ENCODE measurements around the gene B3GALNT2.

DNA sequence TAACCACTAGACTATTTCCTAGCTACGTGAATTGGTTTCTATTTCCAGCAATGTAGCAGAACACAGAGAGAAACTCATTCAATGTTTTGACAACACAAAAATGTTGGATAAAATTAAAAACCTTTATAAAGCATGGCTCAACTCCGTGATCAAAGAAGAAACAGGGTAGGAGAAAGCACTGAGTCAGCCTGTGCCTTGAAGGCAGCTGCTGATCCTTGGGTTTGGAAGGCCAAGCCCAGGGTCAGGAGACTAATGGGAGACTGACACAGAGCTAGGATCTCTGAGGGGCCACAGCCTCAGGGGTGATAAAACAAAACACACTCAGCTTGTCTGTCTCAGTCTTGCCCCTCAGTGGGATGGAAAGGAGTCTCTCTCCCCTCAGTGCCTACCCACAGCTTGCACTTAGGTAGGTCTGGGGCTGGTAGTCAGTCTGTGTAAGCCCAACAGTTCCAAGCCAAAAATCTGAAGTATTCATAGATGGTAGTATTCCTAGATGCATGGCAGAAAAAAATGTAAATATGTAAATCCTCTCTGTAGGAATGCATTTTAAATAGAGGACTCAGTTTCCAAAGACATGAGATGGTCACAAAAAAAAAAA lies 53.3 kb downstream of the B3GALNT2 start:
- TF ChIP-seq, protein P1, sequence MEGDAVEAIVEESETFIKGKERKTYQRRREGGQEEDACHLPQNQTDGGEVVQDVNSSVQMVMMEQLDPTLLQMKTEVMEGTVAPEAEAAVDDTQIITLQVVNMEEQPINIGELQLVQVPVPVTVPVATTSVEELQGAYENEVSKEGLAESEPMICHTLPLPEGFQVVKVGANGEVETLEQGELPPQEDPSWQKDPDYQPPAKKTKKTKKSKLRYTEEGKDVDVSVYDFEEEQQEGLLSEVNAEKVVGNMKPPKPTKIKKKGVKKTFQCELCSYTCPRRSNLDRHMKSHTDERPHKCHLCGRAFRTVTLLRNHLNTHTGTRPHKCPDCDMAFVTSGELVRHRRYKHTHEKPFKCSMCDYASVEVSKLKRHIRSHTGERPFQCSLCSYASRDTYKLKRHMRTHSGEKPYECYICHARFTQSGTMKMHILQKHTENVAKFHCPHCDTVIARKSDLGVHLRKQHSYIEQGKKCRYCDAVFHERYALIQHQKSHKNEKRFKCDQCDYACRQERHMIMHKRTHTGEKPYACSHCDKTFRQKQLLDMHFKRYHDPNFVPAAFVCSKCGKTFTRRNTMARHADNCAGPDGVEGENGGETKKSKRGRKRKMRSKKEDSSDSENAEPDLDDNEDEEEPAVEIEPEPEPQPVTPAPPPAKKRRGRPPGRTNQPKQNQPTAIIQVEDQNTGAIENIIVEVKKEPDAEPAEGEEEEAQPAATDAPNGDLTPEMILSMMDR (conservative IDR thresholded peaks at IDR 0.05; ENCODE audit: low read depth, low read length): no peak
- no peak for TF ChIP-seq EZH2phosphoT487 (IDR thresholded peaks at IDR 0.05; ENCODE audit: borderline replicate concordance, low read length)

Data from PC-3 (cell line).